ENCODE data around the gene SLC38A7.

DNA sequence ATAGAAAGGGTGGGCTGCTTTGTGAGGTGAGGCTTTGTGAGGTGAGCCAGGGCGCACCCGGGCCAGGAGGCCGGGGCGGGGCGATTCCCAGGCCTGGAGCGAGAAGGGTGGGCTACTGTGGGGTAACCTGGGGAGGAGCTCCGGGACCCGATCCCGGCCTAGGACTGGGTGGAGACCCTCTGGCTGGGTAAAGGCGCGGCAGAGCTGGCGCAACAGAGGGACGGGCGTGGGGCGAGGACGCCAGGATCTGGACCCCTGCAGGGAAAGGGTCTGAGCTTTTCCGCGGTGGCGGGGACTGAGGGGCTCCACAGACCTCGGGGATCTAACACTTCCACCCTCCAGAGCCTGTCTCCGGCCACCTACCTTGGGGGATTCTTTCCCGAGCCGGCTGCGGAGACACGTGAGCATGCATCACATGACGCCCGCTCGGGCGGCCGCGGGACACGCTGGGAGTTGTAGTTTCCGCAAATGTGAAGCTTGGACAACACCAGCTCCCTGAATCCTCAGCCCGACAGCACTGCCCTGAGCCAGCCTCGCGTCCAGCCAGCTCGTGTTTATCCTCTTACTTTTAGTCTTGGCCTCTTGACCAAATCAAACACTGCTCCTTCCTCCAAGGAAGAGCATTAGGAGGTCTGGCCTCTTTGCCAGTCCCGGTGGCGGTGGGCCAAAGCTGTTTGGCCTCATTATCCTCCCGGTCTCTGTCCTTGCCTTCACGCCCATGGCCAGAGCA is at the start of gene SLC38A7:
- TF ChIP-seq, protein P1, sequence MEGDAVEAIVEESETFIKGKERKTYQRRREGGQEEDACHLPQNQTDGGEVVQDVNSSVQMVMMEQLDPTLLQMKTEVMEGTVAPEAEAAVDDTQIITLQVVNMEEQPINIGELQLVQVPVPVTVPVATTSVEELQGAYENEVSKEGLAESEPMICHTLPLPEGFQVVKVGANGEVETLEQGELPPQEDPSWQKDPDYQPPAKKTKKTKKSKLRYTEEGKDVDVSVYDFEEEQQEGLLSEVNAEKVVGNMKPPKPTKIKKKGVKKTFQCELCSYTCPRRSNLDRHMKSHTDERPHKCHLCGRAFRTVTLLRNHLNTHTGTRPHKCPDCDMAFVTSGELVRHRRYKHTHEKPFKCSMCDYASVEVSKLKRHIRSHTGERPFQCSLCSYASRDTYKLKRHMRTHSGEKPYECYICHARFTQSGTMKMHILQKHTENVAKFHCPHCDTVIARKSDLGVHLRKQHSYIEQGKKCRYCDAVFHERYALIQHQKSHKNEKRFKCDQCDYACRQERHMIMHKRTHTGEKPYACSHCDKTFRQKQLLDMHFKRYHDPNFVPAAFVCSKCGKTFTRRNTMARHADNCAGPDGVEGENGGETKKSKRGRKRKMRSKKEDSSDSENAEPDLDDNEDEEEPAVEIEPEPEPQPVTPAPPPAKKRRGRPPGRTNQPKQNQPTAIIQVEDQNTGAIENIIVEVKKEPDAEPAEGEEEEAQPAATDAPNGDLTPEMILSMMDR (IDR thresholded peaks at IDR 0.05) = no peak
- TF ChIP-seq POLR2A (IDR thresholded peaks at IDR 0.05) = peak in 1 of 3 donors; percentile 47

Measured in body of pancreas (tissue), 4 donors.